ENCODE results near the gene APBA1.

DNA sequence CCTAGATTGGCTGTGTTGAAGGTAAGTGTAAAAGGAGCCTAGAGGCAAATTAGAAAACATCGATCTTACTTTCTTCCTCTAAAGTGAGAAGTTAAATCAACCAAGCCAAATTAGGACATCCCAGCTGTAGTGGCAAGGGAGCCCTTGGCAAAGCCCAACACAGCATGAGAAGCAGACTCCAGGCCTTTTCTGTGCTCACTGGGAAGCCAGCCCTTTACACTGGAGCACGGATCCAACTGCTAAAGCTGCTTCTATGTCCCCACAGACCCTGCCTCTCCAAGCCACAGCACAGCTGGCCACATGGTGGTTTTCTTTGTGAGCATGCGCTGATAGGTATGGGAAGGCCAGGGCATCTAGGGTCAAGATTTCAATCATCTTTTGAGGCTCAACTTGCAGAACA, 94.1 kb downstream of the APBA1 start:
- no peak for TF ChIP-seq CTCF (IDR thresholded peaks at IDR 0.05)
- no peak for TF ChIP-seq POLR2A (IDR thresholded peaks at IDR 0.05)
